Stimulated activated CD4-positive, alpha-beta T cell treated with anti-CD3 and anti-CD28 coated beads, TNF-alpha, amount 100 ng/mL, for 1 hour (primary cell): ENCODE data around the gene STPG4.
"Not testable (repeated sequence)": the region's sequence is repeated elsewhere in the genome, so short reads cannot be mapped to it uniquely, and the experiment has no call there.

Experiments
- DNase-seq, 3 donors: peaks; one replicate each; pipeline ENCODE4 v3.0.0-alpha.2; 2020; ENCODE audit warnings: low read depth in 3 of 3, low spot score in 1 of 3

The STPG4 gene

GRCh38 chr2:47173986-47174732, 19.1 kb upstream of the STPG4 start:
- no peak for DNase-seq

GRCh38 chr2:47172922-47173695, 18.0 kb upstream of the STPG4 start:
- DNase-seq, result no peak

DNA sequence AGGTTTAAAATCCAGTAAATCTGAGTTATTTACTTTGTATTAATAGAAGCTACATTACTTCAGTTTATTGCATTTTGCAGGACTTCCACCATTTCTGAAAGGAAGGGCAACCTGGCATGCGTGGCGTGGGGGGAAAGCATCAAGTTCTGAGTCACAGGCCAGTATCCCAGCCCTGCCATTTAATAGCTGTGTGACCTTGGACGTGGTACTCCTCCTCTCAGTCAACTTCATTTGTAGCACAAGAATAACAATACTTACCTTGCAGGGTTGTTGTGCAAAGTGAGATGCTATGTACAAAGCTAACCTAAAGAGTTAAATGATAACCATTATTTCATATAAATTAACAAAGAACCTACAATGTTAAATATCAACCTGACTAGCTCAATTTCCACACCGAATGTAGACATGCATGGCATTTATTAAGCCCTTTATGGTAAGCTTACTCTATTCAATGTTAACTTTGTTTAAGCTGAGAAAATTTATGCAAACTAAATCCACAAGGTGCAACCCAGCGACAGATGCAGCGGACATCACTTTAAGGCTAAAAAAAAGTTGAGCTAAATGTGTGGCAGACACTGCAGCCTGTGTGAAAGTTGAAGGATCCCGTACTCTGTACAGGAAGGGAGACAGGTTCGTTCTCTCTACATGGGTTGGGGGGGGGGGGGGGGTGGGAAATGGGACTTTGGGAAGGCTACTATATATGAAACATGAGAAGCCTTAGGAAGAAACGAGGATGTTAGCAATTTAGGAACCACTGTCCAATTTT, 17.2 kb upstream of the STPG4 start:
- DNase-seq, result no peak

GRCh38 chr2:47169784-47170183, 14.7 kb upstream of the STPG4 start:
- DNase-seq, result no peak

- not testable (repeated sequence) for DNase-seq
Observed at GRCh38 chr2:47168895-47169294, 13.8 kb upstream of the STPG4 start.

- no peak for DNase-seq
Observed at GRCh38 chr2:47167149-47167548, 12.0 kb upstream of the STPG4 start.

DNA sequence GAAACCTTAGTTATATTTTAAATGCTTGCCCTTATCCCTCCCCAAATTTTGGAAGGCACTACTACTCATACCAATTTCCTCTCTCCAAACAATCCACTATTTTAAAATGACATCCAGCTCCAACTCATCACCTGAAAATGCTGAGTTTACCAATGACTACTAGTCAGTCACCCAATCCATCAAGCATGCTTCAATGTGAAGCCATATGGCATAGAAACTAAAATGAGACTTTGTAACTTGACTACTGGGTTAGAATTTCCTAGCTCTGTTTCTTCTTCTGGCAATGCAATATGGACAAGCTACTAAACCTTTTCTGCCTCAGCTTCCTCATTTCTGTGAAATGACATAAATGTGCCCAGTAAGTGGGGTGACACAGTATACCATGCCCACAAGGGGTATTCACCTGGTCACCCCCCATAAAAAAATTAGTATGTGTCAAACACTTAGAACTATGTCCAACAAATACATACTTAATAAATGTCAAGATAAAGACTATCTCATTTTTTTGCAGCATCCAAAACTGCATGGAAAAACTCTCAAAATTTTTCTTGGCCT, 10.0 kb upstream of the STPG4 start:
- DNase-seq, result no peak

DNA sequence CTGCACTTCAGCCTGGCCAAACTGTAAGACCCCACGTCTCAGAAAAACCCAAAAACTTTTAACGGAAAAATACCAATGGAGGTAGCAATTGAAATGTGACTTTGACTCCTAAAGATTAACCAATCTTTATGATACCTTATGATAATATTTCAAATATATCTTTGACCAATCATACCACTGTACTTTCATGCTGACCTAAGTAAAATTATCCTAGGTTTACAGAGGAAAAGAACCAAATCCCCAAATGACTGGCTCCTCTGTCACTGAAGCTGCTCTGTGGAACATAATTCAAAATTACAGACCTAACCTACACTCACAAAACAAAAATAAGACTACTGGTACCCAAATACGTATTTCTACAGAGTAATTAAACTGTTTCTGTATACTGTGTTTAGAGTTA, 7.7 kb upstream of the STPG4 start:
- no peak for DNase-seq

GRCh38 chr2:47161475-47161874, 6.4 kb upstream of the STPG4 start:
- no peak for DNase-seq

- DNase-seq, result no peak
Observed at GRCh38 chr2:47160660-47161059, 5.6 kb upstream of the STPG4 start.

GRCh38 chr2:47160211-47160610, 5.1 kb upstream of the STPG4 start:
- no peak for DNase-seq

DNA sequence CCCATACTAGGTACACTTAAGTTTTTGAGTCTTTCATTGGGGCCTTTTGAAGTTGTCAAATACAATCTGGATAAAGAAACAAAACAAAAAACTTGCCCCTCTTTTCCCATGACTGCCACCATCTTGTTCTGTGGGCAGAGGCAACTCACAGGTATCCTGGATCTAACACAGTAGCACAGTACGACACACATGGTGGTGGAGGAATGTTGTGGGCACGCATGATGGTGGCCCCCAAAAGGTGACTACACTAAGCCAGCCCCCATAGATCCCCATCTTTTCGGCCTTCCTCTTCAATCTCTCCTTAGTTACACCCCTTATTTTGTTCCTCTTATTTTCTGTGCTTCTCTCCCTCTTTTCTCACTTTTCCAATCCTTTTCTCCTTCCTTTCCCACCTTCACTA, 4.5 kb upstream of the STPG4 start:
- DNase-seq, result no peak

GRCh38 chr2:47158576-47158975, 3.5 kb upstream of the STPG4 start:
- no peak for DNase-seq

- no peak for DNase-seq
Observed at GRCh38 chr2:47152803-47153202, 2.3 kb downstream of the STPG4 start.

DNA sequence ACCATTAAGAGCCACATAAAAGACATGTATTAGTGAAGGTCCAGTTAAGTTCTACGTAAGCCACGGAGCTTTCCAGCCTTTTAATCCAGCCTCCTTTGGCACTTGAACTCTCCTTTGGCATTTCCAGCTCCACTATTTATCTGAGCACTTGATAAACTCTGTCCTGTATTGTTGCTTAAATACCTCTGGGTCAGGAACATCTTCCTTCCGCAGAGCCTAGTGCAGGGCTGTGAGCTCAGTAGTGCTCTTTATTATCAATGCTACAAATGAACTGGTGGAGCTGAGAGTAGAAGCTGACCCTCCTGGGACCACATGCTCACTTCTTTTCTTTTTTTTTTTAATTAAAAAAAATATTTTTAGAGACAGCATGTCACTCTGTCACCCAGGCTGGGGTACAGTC, 4.9 kb downstream of the STPG4 start:
- DNase-seq, result no peak

- no peak for DNase-seq
Observed at GRCh38 chr2:47147021-47147420, 8.1 kb downstream of the STPG4 start.

DNA sequence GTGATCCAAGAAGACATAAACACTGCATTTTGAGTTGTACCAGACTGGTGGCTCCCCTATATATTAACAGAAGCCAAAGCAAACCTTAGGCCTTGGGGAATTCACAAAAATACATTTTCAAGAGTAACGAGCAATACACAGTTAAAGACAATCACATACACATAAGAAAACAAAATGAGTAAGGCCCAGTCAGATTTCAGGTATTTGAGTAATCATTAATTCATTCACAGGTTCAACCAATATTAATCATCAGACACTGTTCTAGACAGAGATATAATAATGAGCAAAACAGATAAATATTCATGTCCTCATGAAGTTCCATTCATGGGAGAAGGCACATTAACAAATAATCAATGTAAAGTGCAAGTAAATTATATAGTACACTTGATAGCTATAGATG, 9.6 kb downstream of the STPG4 start:
- DNase-seq, result no peak

DNA sequence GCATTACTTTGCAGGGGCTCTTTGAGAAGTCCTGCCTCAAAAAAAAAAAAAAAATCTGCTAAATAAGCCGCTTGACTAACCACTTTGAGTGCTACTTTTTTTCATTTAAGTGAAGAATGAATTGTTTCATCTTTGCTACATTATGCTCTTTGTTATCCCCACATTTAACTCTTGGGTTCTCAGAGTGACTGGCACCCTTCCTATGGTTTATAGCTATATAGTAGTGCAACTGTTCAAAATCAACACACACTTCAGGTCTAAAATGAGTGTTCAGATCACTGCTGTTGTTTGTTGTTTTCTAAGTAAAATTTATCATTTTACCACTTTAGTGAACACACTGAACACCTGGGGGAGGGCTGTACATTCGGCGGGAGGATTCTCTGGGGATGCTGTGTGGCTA, 13.6 kb downstream of the STPG4 start:
- no peak for DNase-seq

DNA sequence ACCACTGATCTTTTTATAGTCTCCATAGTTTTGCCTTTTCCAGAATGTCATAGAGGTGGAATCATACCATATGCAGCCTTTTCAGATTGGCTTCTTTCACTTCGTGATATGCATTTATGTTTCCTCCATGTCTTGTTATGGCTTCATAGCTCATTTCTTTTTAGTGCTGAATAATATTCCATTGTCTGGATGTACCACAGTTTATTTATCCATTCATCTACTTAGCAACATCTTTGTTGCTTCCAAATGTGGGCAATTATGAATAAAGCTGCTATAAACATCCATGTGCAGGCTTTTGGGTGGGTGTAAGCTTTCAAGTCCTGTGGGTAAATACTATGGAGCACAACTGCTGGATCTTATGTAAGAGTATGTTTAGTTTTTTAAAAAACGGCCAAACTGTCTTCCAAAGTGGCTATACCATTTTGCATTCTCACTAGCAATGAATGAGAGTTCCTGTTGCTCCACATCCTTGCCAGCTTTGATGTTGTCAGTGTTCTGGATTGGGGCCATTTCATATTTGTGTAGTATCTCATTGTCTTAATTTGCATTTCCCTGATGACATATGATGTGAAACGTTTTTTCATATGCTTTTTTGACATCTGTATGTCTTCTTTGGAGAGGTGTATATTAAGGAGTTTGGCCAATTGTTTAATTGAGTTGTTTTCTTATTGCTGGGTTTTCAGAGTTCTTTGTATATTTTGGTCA, 20.6 kb downstream of the STPG4 start:
- DNase-seq, result no peak

GRCh38 chr2:47133046-47133445, 22.1 kb downstream of the STPG4 start:
- no peak for DNase-seq

- no peak for DNase-seq
Observed at GRCh38 chr2:47129191-47129706, 25.9 kb downstream of the STPG4 start.
